ENCODE results near the gene ZBTB48.

DNA sequence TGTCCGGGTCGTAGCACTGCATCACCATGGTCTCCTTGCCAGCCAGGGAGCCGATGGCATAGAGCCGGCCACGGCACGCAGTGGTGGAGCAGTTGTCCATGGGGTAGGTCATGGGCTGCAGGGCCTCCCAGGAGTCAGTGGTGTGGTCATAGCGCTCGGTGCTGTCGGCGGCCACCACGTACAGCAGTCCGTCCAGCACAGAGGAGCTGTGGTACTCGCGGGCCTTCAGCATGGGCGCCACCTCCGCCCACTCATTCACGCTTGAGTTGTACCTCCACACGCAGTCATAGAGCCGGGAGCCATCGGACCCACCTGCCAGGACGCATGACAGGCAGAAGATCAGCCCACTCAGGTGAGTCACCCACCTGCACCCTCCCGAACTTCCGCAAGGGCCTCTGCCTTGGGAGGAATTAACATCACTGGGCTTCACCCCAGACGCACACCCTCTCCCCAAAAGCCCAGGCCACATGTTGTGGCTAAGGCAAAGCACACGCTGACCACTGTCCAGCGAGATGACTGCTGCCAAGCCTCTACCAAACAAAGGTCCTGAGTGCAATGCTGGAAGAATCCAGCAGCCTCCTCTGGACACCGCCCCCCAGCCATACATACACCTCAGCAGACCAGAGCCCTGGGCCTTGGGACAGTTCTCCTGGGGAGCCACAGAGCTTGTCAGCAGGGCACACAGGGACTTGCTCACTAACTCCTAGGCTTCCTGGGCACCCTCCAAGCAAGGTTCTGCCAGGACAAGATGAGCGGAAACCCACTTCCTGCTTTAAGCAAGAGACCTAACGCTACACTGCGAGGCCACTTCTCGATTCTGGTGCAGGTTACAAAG lies 19.6 kb downstream of the ZBTB48 start:
- peak; percentile 52 to 57 for TF ChIP-seq POLR2A (IDR thresholded peaks at IDR 0.05)
- TF ChIP-seq, protein P1, sequence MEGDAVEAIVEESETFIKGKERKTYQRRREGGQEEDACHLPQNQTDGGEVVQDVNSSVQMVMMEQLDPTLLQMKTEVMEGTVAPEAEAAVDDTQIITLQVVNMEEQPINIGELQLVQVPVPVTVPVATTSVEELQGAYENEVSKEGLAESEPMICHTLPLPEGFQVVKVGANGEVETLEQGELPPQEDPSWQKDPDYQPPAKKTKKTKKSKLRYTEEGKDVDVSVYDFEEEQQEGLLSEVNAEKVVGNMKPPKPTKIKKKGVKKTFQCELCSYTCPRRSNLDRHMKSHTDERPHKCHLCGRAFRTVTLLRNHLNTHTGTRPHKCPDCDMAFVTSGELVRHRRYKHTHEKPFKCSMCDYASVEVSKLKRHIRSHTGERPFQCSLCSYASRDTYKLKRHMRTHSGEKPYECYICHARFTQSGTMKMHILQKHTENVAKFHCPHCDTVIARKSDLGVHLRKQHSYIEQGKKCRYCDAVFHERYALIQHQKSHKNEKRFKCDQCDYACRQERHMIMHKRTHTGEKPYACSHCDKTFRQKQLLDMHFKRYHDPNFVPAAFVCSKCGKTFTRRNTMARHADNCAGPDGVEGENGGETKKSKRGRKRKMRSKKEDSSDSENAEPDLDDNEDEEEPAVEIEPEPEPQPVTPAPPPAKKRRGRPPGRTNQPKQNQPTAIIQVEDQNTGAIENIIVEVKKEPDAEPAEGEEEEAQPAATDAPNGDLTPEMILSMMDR (IDR thresholded peaks at IDR 0.05 in 4 of 5, conservative IDR thresholded peaks at IDR 0.05 in 1 of 5): peak in 3 of 5 experiments; percentile 23 to 36 (median 26)
